HG02642 (cell line): ENCODE data around the gene PDE7B.

Experiments used
- ATAC-seq: cut with Tn5 transposase; IDR thresholded peaks from one replicate; pipeline ENCODE4 v1.9.1; 2021; ENCODE audit warnings: mild to moderate bottlenecking; ENCODE audit not compliant: unreplicated experiment, poor library complexity

Gene PDE7B

DNA sequence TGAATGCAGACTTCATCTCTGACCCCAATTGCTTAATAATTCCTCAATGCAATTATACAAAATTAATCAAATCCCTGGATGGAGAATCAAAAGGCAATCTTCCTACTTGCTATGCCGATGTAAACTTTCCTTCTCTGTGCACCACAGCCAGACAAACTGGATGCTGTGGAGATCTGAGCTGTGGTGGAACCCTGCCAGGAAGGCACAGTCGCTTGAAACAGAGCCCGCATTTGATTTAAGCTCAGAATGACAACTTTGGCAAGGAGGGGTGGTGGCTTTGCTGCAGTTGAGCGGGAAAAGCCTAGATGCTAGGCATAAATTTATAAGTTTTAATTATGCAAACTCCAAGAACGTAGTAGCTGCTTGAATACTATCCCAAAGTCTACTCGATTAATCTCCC, 207.8 kb downstream of the PDE7B start:
- no peak for ATAC-seq

DNA sequence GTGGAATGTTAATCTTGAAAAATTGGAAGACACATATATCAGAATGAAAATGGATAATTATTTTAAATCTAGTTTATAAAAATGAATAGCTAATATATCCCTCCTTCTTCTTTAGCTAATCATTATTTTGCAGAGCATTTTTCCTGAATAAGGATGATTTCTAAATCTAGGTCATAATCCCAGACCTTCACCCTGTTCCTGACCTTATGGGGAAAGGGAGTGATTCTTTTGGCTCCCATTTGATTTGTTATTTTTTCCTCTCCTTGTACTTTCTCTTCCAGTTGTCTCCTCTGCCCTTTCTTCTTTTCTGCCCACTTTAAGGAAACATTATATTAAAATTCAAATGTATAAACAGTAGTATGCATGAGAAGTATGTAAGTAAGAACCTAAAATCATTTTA, 208.6 kb downstream of the PDE7B start:
- no peak for ATAC-seq

DNA sequence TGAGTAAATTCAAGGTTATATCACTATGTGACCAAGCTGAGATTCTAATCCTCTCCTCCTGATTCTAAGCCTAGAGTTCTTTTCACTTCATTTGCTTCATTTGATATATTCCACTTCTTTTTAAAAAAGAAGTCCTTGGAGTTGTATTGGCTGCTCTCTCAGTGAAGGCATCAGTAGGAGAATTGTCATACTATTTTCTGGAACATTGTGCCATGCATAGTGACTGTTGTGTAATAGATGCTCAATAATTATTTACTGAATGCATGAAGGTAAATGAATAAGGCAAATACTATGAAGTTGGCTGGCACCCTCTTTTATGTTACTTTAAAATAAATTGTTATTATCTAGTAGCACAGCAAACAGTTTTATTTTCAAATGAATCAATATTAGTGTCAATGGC, 209.3 kb downstream of the PDE7B start:
- ATAC-seq = no peak

DNA sequence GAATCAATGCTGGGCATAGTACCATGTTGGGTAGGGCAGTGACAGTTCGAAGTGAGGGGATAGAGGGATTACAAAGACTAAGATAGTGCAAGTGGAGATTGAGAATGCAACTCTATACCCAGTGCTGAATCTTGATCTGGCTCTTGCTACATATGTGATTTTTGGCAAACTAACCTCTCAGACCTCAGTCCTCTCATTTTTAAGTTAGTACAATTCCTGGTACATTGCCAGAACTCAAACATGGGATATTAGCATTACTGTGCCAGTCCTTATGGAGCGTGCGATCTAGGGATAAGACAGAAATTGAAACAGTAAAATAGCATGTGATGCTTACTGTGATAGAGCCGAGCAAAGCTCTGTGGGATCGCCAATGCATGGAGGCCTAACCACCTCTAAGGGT, 210.2 kb downstream of the PDE7B start:
- no peak for ATAC-seq

DNA sequence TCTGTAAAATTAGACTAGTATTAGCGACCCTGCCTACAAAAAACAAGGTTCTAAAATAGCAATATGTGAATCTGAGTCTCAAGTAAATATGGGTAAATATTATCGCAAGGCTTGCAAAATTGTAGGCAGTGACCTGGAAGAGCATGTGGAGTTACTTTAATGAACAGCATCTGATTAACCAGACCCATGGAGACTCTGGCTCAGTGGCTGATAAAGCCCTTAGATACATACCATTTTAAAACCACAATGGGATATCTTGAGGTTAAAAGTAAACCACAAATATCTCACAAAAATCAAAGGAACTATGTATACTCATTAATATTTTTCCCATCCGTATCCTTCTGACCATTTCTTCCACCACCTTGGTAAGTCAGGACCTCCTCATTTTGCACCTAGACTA, 211.6 kb downstream of the PDE7B start:
- ATAC-seq = no peak

DNA sequence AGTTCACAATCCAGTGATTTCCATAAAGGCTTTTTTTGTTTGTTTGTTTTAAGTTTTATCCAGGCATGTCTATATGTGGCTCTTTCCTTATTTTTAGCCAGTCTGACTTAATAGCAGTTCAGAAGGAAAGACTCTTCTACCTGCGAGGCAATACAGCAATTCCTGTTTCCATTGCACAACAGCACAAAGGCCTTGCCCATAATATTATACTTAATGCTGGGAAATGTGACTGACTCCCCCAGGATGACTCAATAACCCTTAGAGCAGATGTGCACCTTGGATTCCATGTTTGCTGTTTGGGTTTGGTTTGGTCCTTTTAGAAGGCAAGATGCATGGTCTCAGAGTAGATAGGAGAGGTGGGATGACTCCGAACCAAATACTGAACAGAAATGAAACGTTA, 214.5 kb downstream of the PDE7B start:
- ATAC-seq = no peak

DNA sequence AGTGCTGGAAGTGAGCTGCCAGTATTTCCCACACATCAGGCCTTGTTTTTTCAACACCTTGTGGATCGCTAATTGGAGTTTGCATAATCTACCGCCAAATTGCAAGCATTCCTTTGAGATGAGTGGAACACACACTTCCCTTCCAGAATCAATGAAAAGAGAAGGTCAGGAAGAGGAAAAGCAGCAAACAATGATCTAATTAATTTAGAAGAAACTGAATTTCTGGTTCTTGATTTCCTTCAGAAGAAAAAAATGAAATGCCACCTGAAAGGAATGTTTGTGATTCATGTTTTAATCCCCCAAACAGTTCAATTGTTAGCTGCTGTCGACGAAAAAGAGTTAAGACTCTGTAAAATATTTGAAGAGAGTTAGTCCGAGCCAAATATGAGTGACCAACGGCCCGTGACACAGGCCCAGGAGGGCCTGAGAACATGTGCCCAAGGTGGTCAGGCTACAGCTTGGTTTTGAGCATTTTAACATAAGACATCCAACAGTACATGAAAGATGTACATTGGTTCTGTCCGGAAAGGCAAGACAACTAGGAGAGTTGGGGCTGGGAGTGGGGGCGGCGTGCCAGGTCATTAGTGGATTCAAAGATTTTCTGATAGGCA, 216.3 kb downstream of the PDE7B start:
- no peak for ATAC-seq

DNA sequence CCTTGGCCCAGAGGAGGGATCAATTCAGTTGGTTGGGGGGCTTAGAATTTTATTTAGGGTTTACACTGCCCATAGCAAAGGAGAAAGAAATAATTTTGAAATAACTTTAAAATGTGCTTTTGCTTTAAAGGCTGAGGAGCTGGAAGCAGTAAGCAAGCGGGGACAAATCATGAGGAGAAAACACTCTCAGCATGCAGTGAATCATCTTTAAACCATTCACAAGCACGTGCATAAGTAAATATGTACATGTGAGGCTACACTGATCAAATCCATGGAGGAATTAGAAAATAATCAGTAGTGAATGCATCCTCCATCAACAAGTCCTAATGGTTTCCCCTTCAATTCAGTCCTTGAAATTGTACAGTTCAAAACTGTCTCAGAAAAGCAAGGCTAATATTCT, 217.6 kb downstream of the PDE7B start:
- ATAC-seq = no peak

DNA sequence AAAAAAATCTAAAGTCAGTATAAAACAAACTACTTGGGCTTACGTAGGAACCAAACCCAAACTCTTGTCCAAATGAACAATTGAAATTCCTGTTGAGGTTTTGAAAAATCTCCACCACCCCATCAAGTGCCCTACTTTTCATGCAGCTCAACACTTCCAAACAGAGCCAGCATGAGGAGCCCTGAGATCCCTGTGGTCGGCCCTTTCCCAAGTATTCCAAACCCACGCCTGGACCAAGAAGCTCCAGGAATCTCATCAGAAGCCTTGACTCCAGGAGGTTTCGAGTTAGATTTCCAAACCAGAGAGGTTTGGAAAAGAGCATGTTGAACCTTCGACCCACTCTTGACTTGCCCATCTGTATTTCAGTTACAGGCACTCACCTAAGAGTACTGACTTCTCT, 219.3 kb downstream of the PDE7B start:
- no peak for ATAC-seq

DNA sequence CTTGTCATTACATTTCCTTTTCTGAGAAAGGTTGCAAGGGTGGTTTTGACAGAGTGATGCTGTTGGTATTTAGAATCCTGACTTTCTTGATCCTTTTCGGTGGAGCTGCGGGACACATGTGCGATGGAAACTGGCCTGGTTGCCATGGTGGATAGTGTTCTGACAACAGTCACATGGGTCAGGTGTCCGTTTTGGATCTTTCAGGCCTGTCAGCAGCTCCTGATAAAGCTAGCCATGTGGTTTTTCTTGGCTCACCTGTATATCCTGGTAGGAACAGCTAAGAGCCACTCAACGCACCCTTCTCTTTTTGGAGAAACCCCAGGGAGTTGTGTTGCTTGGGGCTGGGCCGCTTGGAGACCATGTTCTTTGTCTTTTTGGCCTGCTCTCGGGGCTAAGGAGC, 221.2 kb downstream of the PDE7B start:
- ATAC-seq = no peak

DNA sequence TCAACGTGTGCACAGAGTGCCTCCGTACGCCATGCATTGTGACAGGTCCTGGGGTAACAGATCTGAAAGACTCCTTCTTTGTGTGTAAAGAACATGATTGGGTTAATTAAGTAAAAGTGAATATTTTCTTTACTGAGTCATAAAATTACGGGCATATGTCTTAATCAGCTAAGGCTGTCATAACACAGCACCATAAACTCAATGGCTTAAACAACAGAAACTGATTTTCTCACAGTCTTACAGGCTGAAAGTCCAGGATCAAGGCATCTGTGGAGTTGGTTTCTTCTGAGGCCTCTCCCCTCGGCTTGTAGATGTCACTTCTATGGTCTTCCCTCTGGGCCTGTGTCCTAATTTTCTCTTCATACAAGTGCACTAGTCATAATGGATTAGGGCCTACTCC, 221.7 kb downstream of the PDE7B start:
- ATAC-seq = no peak

DNA sequence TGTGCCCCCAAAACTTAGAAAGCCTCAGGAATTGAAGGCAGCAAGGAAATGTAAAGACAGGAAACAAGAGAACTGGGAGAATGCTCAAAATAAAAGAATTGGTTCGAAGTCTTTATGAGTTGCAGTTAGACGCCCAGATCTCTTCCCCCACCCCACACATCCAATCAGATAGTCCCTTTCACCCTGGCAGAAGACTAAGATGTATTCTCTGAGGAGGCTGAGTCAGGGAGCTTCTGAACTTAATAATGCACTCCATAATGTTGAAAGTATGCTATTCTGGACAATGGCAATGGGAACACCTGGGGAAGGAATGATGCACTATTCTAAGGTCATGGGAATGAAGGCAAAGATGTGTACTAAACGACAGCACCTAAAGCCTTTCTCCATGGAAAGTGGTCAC, 225.0 kb downstream of the PDE7B start:
- no peak for ATAC-seq

DNA sequence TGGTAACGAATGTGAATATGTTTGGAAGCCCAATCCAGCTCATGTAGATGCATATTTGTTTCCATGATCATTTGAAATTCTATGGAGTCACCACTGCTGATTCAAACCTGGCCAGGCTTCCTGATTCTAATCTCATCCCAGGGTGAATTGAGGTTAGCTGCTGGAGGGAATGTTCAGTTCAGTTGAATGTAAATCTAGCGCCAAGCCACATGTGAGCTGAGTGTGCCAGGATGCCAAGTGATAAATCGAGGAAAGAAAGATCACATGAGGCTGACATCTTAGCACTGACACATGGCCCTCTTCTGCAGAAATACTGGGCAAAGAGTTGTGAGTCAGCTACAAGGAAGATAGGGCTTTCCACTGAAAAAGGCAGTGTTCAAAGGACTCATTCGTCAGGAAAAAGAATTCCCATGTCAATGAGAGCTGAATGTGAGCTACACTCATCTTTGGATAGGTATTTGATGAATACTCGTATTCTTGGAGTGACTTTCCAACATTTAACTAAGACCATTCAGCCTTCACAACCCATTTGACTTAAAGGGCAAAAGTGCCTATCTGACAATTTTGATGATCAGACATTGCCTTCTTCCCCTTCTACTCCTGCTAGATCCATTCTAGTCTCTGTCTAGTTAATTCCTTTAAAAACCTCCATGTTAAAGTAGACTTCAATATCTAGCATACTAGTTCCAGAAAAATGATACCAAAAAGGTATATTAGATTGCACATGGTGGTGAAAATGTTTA, 226.5 kb downstream of the PDE7B start:
- no peak for ATAC-seq

DNA sequence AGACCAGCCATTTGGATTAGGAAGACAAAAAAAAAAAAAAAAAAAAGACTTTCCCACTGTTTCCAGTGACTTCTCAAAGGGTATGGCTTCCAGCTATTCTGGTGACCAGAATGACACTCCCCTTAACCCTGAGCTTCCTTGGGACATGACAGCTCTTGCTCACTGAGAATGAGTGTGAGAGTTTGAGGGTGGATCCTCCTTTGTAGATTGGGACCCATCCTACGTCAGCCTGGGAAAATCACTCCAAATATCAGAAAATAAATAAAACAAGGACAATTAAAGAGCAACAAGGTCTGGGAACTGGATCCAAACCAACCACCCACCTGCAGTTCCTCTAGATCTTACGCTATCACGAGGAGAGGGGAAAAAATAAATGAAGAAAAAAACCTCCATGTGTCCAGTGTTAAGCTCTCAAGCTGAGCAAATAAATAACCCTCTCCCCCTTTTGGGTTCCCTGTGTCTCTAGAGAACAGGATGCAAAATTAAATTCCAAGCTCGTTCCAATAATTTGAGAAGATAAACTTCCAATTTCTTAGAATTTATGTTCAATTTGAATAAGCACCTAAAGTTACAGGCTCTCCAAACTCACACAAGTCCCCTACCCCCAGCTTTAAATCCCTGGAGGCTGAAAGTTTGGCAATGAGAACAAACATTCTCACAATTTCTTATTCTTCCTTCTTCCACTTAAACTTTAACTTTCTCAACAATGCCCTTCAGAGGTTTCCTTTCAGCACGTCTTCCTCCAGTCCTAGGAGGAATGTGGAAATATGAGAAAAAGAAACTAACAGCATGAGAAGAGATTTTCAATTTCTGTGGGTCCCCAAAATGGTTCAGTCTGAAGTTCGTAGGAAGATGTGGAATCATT, 228.4 kb downstream of the PDE7B start:
- no peak for ATAC-seq

DNA sequence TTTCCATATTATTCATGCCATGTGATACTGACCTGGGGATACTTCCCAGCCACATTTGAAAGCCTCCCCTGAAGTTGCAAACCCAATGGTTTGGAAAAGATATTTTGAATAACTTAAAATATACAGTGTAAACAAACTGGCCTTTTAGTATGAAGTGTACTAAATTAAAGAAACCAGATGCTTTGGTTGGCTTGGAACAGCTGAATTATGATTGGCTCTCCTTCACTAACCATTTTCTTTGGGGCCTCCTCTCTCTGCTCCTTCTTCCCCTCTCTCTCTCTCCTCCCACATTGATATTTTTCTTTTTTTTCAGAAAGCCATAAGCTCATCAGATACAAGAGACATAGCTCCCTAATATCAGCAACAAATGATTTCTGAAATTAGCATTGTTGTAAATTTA, 232.0 kb downstream of the PDE7B start:
- no peak for ATAC-seq

DNA sequence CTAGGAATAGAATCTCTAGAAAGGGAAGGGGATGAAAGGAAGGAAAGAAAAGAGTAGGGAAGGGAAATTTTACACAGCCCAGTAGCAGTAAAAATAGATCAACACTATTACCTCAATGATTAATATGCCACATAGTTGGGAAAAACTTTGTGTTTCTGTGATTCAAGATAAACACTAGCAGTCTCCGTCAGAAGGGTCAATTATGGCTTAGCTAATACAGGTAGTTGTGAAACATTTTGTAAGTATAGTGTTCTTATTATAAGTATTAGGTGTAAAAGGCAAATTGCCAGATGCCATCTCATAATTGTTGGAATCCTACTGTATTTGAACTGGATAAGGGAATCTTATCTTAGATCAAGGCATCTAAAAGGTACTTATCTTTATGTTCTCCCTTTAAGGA, 232.9 kb downstream of the PDE7B start:
- no peak for ATAC-seq

DNA sequence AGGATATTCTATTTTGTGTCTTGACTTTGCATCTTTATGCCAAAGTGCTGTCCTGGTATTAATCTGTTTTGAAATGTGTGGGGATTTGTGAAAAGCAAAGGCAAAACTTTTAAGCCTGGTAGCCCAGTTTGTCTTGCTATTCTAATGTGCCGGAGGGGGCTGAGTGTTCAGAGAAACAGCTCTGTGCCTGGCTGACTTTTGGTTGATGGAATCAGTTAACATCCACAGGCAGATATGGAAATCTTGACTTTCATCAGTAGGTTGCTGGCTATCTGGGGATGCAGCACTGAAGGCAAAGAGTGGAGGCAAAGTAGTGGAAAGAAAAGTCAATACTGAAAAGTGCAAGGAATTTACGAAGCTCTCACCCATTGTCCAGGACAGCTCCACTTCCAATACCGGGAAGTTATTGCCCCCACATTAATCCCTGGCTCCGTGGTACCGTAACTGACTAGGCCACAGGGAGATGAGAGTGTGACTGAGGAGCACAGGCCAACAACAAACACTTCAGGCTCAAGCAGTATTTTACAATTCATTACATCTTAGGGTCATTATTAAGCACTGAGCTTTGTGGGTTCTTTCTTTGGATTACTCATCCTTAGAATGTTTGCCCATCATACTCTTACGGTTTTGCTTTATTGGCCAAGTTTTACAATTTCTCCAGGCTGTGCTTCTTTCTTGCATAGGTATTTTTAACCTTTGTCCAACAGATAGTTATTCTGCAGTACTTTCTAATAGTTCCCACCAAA, 234.0 kb downstream of the PDE7B start:
- no peak for ATAC-seq

DNA sequence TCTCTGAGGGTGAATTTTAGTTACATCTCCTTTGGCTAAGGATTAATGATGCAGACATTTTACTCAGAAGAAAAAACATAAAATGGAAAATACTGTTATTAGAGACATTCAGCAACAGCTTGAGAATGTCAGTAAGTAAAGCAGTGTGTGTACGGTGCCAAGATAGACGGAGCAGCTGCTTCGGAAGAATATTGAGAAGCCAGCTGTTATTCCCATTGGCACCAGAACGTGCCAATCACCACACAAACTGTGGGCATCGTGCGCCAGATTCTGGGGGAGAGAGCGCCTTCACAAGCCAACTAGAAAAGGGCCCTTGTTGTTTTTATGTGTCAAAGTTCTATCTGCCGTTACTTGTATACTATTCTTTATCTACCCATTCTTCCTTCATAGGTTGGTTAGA, 235.2 kb downstream of the PDE7B start:
- ATAC-seq = no peak

DNA sequence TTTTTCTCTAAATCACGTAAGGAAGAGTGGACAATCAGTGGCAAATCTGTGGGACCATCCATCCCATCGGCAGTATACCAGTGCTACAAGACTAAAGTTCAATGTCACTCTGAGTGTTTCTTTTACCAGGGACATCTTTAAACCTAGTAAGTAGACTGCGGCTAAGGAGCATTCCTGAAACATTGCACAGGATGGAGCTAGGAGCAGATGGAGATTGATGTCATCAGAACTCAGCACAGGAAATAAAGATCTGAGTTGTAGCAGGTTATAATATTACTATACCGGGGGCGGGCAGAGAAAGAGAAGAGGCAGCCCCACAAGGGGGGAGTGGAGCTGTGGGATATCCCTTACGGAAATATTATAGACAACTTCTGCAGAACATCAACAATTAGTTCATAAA, 236.5 kb downstream of the PDE7B start:
- ATAC-seq = no peak

DNA sequence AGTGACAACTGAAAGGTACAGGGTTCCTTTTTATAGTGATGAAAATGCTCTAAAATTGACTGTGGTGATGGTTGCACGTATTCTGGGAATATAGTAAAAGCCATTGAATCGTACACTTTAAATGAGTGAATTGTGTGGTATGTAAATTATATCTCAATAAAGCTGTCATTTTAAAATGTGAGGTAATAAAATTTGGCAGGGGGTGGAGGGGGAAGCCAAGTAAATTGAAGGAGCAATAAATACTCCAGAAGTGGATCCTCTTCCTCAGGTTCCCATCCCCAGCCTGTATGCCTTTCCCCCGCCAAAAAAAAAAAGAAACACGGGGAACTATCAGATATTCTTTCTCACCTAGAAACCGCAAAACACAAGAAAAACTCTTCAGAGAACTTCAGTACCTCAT, 237.2 kb downstream of the PDE7B start:
- ATAC-seq = no peak

DNA sequence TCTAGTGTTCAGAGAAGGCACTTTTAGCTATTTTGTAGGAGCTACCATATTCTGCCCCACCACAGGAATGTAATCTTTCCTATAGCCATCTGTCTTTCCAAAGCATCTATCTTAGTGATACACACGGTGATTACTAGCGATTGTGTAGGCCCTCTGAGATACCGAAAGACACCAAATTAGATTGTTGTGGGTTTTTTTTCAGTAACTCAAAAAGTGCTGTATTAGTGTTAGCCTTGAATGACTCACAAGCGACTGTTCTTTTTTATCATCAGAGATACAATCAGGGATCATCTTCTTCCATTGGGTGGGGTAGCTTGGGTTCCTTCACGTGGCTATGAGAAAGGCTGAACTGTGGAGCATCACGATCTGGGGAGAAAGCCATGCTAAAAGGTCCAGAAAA, 238.4 kb downstream of the PDE7B start:
- ATAC-seq = no peak
